Tibial nerve (tissue), 4 donors: Measurements from ENCODE around the gene BACE2.

ENCODE experiments used
- CTCF ChIP-seq, 5 experiments: fragments of 200-600 bp in 3 of 5; fragments of 450-650 bp in 2 of 5; sonication (generic) in 3 of 5; IDR thresholded peaks; one replicate each; pipeline ENCODE4 v1.5.1; 2016 to 2019; ENCODE audit warnings: antibody characterized with exemption in 5 of 5, mild to moderate bottlenecking in 3 of 5, moderate library complexity in 2 of 5
- EP300 ChIP-seq, 2 donors: sonication (generic); formaldehyde crosslinking; IDR thresholded peaks; one replicate each; pipeline ENCODE4 v1.6.1; 2017; ENCODE audit warnings: antibody characterized with exemption in 2 of 2, mild to moderate bottlenecking in 1 of 2
- POLR2A ChIP-seq, 2 donors: fragments of 450-650 bp; IDR thresholded peaks; one replicate each; pipeline ENCODE4 v1.6.1; 2017; ENCODE audit warnings: antibody characterized with exemption in 2 of 2, mild to moderate bottlenecking in 2 of 2, moderate library complexity in 2 of 2

DNA sequence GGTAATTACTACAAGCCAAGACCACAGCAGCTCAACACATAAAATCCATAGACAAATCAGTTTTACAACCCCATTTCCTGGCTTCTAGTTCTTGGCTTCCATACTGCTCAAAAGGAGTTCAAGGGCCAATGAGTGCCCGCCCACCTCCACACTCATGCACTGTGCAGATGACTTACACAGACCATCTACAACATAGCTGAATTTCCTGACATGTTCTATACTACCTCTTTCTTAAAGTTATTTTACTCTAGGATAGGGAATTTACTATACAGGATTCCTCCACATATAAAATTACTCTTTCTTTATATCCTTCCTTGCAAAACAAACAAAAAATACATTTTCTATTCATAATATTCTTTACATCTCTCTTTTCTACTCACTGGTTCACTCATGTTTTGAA lies 14.6 kb downstream of the BACE2 start:
- TF ChIP-seq CTCF (IDR thresholded peaks at IDR 0.05) (no peak), EP300 (IDR thresholded peaks at IDR 0.05) (no peak), POLR2A (IDR thresholded peaks at IDR 0.05) (no peak)
